Smooth muscle cell (in vitro differentiated cells): Measurements from ENCODE around the gene CXCR6. TPM values are rescaled to one million over a fixed set of nuclear protein-coding genes. Genes with fewer than 3 reads are reported as not detected.

Experiments
- DNase-seq: peaks from one replicate; lab custom pipeline; 2025; ENCODE audit not compliant: unreplicated experiment; lab: John Stamatoyannopoulos, UW
- H2AFZ ChIP-seq: fragments of 200-600 bp; sonication (generic); 2 replicates; pipeline ENCODE4 v1.6.0; 2016; ENCODE audit warnings: antibody characterized with exemption, low read depth, mild to moderate bottlenecking
- H3F3A ChIP-seq: fragments of 200-600 bp; sonication (generic); 2 replicates; pipeline ENCODE4 v1.6.0; 2017; ENCODE audit warnings: antibody characterized with exemption, low read depth
- H3K27ac ChIP-seq: fragments of 200-600 bp; sonication (generic); 2 replicates; pipeline ENCODE4 v1.5.1; 2016; ENCODE audit warnings: low read depth, mild to moderate bottlenecking
- H3K27me3 ChIP-seq: fragments of 200-600 bp; sonication (generic); 2 replicates; pipeline ENCODE4 v1.6.1; 2016; ENCODE audit warnings: low read depth, mild to moderate bottlenecking
- H3K36me3 ChIP-seq: fragments of 200-600 bp; sonication (generic); 2 replicates; pipeline ENCODE4 v1.5.1; 2016; ENCODE audit warnings: low read depth
- H3K4me1 ChIP-seq: fragments of 200-600 bp; sonication (generic); 2 replicates; pipeline ENCODE4 v1.5.1; 2016; ENCODE audit warnings: low read depth
- H3K4me2 ChIP-seq: fragments of 200-600 bp; sonication (generic); 2 replicates; pipeline ENCODE4 v1.6.0; 2016; ENCODE audit warnings: mild to moderate bottlenecking
- H3K4me3 ChIP-seq: fragments of 200-600 bp; sonication (generic); 2 replicates; pipeline ENCODE4 v1.5.1; 2016; ENCODE audit warnings: mild to moderate bottlenecking
- H3K79me2 ChIP-seq: fragments of 200-600 bp; sonication (generic); 2 replicates; pipeline ENCODE4 v1.6.0; 2016; ENCODE audit warnings: low read depth, mild to moderate bottlenecking
- H3K9ac ChIP-seq: fragments of 200-600 bp; sonication (generic); 2 replicates; pipeline ENCODE4 v1.6.0; 2016; ENCODE audit warnings: low read depth
- H3K9me3 ChIP-seq: fragments of 200-600 bp; sonication (generic); replicated peaks from 2 replicates; pipeline ENCODE4 v1.5.1; 2016; ENCODE audit warnings: low read depth
- H4K20me1 ChIP-seq: fragments of 200-600 bp; sonication (generic); 2 replicates; pipeline ENCODE4 v1.6.0; 2016; ENCODE audit warnings: low read depth
- WGBS: methylation state at CpG from one replicate; pipeline ENCODE4 v1.1.7; 2016; ENCODE audit warnings: low lambda C conversion rate; 5-methylcytosine and 5-hydroxymethylcytosine counted together
- polyA plus RNA-seq: library from polyadenylated mRNA; unstranded; fragments of >200 nt; fragmentation: Nextera tagmentation; extraction: Ambion mirVana; gene quantifications from 2 replicates; pipeline ENCODE4 v1.2.1, GENCODE V29; 2016
- small RNA-seq: library from RNA; depleted of rRNA; stranded (forward); fragments of <200 nt; gene quantifications from one replicate; pipeline ENCODE3, GENCODE V24; 2014
- total RNA-seq: library from RNA; depleted of rRNA; stranded (reverse); fragments of >200 nt; gene quantifications from 2 replicates; pipeline ENCODE4 v1.2.3, GENCODE V29; 2014
- TF ChIP-seq, protein P1 (sequence below): fragments of 200-600 bp; sonication (generic); IDR thresholded peaks from 2 replicates; pipeline ENCODE4 v1.5.1; 2017; ENCODE audit warnings: borderline replicate concordance, mild to moderate bottlenecking, antibody characterized with exemption; ENCODE audit not compliant: insufficient read depth, poor library complexity, severe bottlenecking

The CXCR6 gene
- total and polyA plus RNA-seq, 2 experiments from 2014 or later = 0.19 to 0.81 TPM

GRCh38 chr3:45997942-45998341 is 54.7 kb downstream of the CXCR6 start:
- H3K4me1 ChIP-seq = peaks cover 12% of the 10 kb centered on the region
- TF ChIP-seq, protein P1, sequence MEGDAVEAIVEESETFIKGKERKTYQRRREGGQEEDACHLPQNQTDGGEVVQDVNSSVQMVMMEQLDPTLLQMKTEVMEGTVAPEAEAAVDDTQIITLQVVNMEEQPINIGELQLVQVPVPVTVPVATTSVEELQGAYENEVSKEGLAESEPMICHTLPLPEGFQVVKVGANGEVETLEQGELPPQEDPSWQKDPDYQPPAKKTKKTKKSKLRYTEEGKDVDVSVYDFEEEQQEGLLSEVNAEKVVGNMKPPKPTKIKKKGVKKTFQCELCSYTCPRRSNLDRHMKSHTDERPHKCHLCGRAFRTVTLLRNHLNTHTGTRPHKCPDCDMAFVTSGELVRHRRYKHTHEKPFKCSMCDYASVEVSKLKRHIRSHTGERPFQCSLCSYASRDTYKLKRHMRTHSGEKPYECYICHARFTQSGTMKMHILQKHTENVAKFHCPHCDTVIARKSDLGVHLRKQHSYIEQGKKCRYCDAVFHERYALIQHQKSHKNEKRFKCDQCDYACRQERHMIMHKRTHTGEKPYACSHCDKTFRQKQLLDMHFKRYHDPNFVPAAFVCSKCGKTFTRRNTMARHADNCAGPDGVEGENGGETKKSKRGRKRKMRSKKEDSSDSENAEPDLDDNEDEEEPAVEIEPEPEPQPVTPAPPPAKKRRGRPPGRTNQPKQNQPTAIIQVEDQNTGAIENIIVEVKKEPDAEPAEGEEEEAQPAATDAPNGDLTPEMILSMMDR = no peak
- H3K4me3 ChIP-seq = no peak overlapping the region
- DNase-seq = no peak
- no peak overlapping the region for H3K4me2 ChIP-seq
- no peaks in the 10 kb centered on the region for H3K27me3 ChIP-seq
- peaks cover 6% of the 10 kb centered on the region for H3K79me2 ChIP-seq
- H3K27ac ChIP-seq = no peak overlapping the region
- 74% methylated on average over 2 of the region's 2 CpGs for WGBS
- no peak overlapping the region for H2AFZ ChIP-seq
- no peak overlapping the region for H3K9ac ChIP-seq
- H4K20me1 ChIP-seq = no peaks in the 10 kb centered on the region
- H3K36me3 ChIP-seq = no peaks in the 10 kb centered on the region
- H3K9me3 ChIP-seq = no peaks in the 10 kb centered on the region
- H3F3A ChIP-seq = no peaks in the 10 kb centered on the region

Small RNA genes lying within 50 kb of the gene (small RNA-seq; reads per million reads assigned to genes)
- gene RF00019 = not detected

Other genes starting within 250 kb of the CXCR6 start
- gene SLC6A20, start 146.9 kb upstream of the CXCR6 start, total RNA-seq = 0.36 and 0.49 TPM in 2 replicates
- gene SLC6A20, start 146.9 kb upstream of the CXCR6 start, polyA plus RNA-seq = 0.10 and 0.86 TPM in 2 replicates
- 26.1 and 29.4 TPM in 2 replicates for gene LZTFL1, start 101.3 kb upstream of the CXCR6 start, total RNA-seq
- 5.8 and 8.6 TPM in 2 replicates for gene LZTFL1, start 101.3 kb upstream of the CXCR6 start, polyA plus RNA-seq
- not detected in 2 replicates for gene CCR9, start 56.9 kb upstream of the CXCR6 start, total RNA-seq
- gene CCR9, start 56.9 kb upstream of the CXCR6 start, polyA plus RNA-seq = not detected in 2 replicates
- 19.0 and 20.9 TPM in 2 replicates for gene FYCO1, start 52.4 kb downstream of the CXCR6 start, total RNA-seq
- gene FYCO1, start 52.4 kb downstream of the CXCR6 start, polyA plus RNA-seq = 4.5 and 7.4 TPM in 2 replicates
- 0.76 and 1.5 TPM in 2 replicates for gene XCR1, start 84.0 kb downstream of the CXCR6 start, total RNA-seq
- 0.30 TPM in 1 of 2 replicates, not detected in the other for gene XCR1, start 84.0 kb downstream of the CXCR6 start, polyA plus RNA-seq